Measurements from ENCODE around the gene BLVRA. TPM values are rescaled to one million over a fixed set of nuclear protein-coding genes. Genes with fewer than 3 reads are reported as not detected.
"Not testable (repeated sequence)": the region's sequence is repeated elsewhere in the genome, so short reads cannot be mapped to it uniquely, and the experiment has no call there.

Gene BLVRA
- total RNA-seq, 1 donor from 2014 or later: 21.6 TPM

DNA sequence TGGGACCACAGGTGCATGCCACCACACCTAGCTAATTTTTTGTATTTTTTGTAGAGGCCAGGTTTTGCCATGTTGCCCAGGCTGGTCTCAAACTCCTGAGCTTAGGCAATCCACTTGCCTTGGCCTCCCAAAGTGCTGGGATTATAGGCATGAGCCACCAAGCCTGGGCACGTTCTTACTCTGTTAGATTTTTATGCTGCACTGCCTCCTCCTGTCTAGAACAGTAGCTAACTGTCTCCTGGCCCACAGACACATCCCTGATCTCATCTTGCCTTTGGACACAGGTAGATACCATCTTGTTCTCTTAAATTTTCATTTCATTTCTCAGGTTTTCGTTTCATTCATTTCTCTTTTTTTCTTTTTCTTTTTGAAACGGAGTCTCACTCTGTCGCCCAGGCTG is 41.1 kb downstream of the BLVRA start:
- no peak for DNase-seq (ENCODE audit: low read depth in 2 of 2)

DNA sequence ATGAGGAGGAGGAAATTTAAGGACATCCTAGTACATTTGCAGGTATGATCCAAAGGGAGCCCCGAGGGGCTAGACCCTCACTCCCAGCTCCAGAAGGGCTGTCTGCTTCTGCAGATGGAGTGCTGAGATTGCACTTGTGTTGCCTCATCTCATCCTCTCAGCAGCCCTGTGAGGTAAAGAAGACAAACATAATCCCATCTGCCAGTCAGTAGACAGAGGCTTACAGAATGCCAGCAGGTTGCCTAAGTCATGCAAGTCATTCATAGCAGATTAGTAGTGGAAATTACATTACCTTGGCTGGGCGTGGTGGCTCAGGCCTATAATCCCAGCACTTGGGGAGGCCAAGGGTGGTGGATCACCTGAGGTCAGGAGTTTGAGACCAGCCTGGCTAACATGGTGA is 45.4 kb downstream of the BLVRA start:
- no peak for DNase-seq (ENCODE audit: low read depth in 2 of 2)

DNA sequence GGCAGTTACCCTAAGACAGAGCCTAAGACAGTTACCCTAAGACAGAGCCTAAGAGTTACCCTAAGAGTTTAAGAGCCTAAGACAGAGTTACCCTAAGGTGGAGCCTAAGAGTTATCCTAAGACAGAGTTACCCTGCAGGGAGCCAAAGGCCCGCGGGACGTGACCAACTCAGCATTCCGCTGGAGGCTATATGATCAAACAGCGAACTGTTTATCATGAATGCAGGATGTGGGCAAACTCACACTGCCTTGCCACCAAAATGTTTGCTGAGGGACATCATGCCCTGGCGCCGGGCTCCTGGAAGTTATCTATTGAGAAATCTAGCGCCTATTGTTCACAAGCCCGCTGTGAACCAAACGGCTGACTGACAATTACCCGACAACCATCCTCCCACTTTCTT is 49.9 kb downstream of the BLVRA start:
- DNase-seq (ENCODE audit: low read depth in 2 of 2): no peak

DNA sequence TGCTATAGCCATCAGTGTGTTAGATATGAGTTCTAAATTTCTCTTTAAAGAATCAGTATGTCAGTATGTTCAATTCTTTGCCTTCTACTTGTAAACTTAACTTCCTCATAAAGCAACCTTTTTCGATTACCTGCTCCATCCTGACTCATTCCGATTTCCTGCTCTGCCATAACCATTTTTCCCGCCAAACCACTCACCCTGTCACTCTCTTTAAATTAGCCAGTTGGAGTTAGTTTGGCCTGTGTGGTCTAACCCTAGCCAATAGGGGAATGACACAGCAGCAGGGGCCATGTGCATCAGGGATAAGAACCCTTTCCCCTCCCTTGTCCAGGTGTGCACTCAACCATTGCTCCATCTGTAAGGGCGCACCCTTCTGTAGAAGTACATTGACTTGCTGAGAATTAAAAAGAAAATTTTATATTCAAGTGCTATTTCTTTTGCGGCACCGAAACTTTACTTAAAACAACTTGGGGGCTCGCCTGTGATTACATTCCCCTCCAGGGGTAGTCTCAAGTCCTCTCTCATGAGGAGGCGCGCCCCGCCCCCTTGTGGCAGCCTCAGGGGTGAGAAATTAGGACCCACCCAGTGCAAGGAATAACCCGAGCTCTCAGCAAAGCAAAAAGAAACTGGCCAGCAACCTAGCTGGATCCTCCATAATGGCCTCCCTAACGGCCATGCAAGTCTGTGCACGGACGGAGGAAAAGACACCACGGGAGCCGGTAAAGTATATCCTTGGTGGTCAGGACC is 51.9 kb downstream of the BLVRA start:
- DNase-seq (ENCODE audit: low read depth in 2 of 2): not testable (repeated sequence)

DNA sequence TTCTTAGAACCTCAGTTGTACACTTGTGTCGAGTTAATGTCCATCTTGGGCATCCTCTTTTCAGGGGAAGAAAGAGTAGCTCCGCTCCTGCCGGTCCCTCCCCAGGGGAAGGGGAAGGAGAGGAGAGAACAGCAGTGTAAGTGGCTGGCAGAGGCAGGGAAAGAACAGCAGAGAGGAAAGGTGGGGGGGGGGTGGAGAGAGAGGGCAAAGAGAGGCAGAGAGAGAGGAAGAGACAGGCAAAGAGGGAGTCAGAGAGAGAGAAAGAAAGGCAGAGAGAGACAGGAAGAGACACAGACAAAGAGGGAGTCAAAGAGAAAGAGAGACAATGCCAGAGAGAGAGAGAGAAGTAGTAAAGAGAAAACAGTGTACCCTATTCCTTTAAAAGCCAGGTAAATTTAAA is 56.9 kb downstream of the BLVRA start:
- DNase-seq (ENCODE audit: low read depth in 2 of 2): no peak

GRCh38 chr7:43816046-43816797 is 57.7 kb downstream of the BLVRA start:
- not testable (repeated sequence) for DNase-seq (ENCODE audit: low read depth in 2 of 2)

GRCh38 chr7:43823425-43823824 is 64.9 kb downstream of the BLVRA start:
- not testable (repeated sequence) for DNase-seq (ENCODE audit: low read depth in 2 of 2)

DNA sequence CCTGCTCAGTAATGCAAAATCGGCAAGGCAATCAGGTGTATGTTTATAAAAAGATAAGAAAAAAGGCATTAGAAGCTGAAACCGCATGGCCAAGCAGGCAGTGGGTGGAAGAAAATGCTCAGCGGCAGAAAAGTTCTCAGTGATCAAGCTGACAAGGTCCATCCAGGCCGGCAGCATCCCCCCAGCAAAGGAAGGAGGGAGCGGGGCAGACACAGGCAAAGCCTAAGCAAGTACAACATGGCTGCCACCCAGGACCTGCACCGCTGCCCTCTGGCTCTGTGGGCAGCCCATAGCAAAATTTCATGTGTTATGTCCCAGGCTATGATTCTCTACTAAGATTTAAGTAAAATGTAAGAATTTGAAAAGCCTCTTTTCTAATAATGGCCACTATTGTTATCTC is 65.5 kb downstream of the BLVRA start:
- DNase-seq (ENCODE audit: low read depth in 2 of 2): no peak

- not testable (repeated sequence) for DNase-seq (ENCODE audit: low read depth in 2 of 2)
Observed at GRCh38 chr7:43824513-43824912, 66.0 kb downstream of the BLVRA start.

DNA sequence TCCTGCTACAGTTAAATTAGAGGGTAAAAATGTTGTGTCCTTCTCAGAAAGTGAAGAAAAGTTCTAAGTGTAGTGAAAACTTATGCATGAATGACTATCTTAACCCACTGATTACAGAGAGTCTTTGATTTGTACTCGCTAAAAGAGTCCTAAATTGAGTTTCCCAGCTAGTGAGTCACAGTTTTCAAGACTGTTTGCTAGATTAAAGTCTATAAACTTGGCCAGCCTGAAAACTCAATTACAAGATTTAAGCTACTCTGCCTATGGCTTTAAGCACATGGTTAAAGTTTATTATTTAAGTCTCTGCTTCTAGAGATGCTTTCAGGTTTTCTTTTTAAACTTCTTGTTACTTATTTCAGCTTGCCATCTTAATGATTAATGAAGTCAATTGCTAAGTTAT is 66.5 kb downstream of the BLVRA start:
- no peak for DNase-seq (ENCODE audit: low read depth in 2 of 2)

- DNase-seq (ENCODE audit: low read depth in 2 of 2): no peak
Observed at GRCh38 chr7:43825391-43825808, 66.9 kb downstream of the BLVRA start.

DNA sequence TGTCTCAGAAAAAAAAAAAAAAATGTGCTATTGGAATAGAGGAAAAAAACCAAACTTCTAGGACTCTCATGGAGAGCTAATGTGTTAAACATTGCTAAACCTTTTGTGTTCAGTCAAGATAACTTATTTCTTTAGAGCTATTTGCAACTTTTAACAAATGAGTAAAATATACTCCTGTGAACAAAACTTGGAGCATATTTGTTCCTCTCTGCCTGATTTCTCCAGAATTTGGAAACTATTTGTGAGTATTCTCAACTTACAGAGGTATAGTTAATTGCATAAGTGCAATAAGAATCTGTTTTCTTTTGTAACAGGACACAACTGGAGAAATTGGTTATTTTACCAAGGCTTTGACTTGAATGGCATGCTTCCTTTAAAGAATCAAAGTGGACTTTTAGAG is 72.4 kb downstream of the BLVRA start:
- not testable (repeated sequence) for DNase-seq (ENCODE audit: low read depth in 2 of 2)

GRCh38 chr7:43834463-43835251 is 76.2 kb downstream of the BLVRA start:
- peak; percentile 49 to 60 for DNase-seq (ENCODE audit: low read depth in 2 of 2)

DNA sequence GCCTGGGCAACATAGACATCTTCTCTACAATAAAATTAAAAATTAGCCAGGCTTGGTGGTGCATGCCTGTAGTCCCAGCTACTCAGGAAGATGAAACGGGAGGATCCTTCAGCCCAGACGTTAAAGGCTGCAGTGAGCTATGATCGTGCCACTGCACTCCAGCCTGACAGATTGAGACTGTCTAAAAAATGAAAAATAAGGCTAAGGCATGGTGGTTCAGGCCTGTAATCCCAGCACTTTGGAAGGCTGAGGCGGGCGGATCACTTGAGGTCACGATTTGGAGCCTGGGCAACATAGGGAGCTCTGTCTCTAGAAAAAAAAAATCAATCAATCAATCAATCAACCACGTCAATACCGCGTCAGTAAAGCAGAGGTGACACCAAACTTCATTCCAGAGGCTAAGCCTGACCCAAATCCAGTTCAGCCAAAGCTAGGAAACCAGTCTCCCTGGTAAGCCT is 79.8 kb downstream of the BLVRA start:
- DNase-seq (ENCODE audit: low read depth in 2 of 2): no peak

DNA sequence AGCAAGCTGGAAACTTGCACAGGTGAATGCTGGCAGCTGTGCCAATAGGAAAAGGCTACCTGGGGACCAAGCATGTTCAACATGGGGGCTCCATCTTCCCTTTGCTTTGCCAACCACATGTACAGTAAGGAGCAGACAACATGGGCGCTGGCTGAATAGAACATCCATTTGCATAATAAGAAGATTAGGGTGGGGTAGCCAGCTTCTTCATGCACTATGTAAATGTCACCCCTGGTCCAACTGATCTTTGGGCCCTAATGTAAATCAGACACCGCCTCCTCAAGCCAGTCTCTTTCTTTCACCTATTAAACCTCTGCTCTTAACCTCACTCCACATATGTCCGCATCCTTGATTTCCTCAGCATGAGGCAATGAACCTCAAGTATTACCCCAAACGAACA is 84.8 kb downstream of the BLVRA start:
- DNase-seq (ENCODE audit: low read depth in 2 of 2): no peak

DNA sequence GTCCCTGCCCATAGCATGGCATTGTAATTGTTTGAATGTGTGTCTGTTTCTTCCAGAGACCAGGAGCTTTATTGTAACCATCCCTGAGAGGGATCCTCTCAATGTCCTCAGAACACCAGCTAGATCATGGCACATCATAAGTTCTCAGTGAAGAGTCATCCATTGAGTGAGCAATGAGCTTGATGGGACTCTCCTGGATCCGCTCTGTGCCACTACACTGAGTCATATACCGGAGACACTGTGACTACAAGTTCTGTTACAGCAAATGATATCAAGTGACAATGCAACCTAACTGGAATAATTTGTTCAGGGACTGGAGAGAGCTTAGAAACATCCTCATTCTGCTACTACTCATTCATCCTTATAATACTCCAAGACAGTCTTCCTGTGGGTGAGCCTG is 85.8 kb downstream of the BLVRA start:
- no peak for DNase-seq (ENCODE audit: low read depth in 2 of 2)

DNA sequence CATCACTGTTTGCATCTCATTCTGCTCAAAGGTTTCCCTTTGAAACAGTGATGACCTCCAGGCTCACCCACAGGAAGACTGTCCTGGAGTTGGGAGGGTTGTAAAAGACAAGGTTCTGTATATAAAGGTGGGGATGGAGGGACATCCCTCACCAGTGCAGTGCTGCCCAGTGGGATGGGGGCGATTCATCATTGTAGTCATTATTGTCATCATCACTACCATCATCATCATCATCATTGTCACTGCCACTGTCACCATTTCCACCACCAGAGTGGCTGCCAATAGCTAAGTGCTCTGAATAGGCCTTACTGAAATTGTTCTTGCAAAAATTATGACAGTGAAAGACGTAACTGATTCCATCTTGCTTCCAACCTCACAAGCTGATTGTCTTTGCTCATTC is 86.2 kb downstream of the BLVRA start:
- DNase-seq (ENCODE audit: low read depth in 2 of 2): no peak

- DNase-seq (ENCODE audit: low read depth in 2 of 2): peak in 1 of 2 donors; percentile 8
Observed at GRCh38 chr7:43847496-43847895, 89.0 kb downstream of the BLVRA start.

DNA sequence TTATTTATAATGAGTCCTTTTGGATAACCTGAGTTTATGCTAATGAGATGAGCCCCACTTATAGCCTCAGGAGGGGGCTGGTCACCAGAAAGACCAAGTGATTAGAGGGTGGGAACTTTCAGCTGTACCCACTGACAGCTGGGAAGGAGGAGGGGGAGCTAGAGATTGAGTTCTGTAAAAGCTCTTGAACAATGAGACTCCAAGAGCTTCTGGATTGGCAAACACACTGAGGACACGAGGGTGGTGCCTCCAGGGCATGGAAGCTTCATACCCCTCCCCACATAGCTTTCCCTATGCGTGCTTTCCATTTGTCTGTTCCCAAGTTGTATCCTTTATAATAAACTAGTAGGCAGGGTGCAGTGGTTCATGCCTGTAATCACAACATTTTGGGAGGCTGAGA is 90.6 kb downstream of the BLVRA start:
- no peak for DNase-seq (ENCODE audit: low read depth in 2 of 2)

GRCh38 chr7:43850348-43851116 is 92.1 kb downstream of the BLVRA start:
- no peak for DNase-seq (ENCODE audit: low read depth in 2 of 2)

GRCh38 chr7:43851805-43852204 is 93.3 kb downstream of the BLVRA start:
- DNase-seq (ENCODE audit: low read depth in 2 of 2): no peak
